HepG2 (cell line): Measurements from ENCODE around the gene SEBOX. TPM values are rescaled to one million over a fixed set of nuclear protein-coding genes. Genes with fewer than 3 reads are reported as not detected.

Source experiments
- ATAC-seq: fragments of 200-7000 bp; cut with Tn5 transposase; 3 replicates; pipeline ENCODE4 v1.9.1; 2020; ENCODE audit warnings: mild to moderate bottlenecking, moderate library complexity
- BruUV-seq: library from RNA; stranded (reverse); fragments of 400-500 nt; replicated peaks from 2 replicates; lab custom pipeline; 2021; lab: Mats Ljungman, UMichigan
- CTCF ChIA-PET: fragments of 300-600 bp; formaldehyde crosslinking; extraction: SDS; loops from one replicate; lab custom pipeline; 2021; ENCODE audit warnings: low total read pairs, inconsistent platforms, low intra/inter-chr PET ratio; lab: Yijun Ruan, JAX
- POLR2A ChIA-PET: fragments of 350-600 bp; sonication (Branson Sonifier 250); formaldehyde crosslinking; loops from one replicate; lab custom pipeline; 2020; ENCODE audit warnings: antibody characterized with exemption, inconsistent platforms; lab: Yijun Ruan, JAX
- DNase-seq: peaks from one replicate; pipeline ENCODE4 v3.0.0-alpha.2; 2015; ENCODE audit warnings: low spot score
- FAIRE-seq: peaks from 3 replicates; lab custom pipeline; 2011; peaks lifted over from hg19 to GRCh38; lab: Jason Lieb, UNC
- H2AFZ ChIP-seq: one replicate; pipeline ENCODE4 v1.6.1; 2011; ENCODE audit warnings: low read length, inconsistent platforms
- H3K27ac ChIP-seq: fragments of 300-600 bp; 3 replicates; pipeline ENCODE4 v1.8.0; 2011; ENCODE audit warnings: mixed run types, mild to moderate bottlenecking, mixed read lengths, low read length, inconsistent platforms; ENCODE audit not compliant: insufficient read depth; ENCODE audit errors: extremely low read length
- H3K27me3 ChIP-seq, 2 experiments: fragments of 200-600 bp in 1 of 2; 2 replicates in 1 of 2; 3 replicates in 1 of 2; pipeline versions ENCODE4 v1.6.0 to v1.8.0; 2011; ENCODE audit warnings: low read length in 2 of 2, mild to moderate bottlenecking in 2 of 2, moderate library complexity in 2 of 2, inconsistent platforms in 1 of 2; ENCODE audit not compliant: insufficient read depth in 2 of 2, control insufficient read depth in 1 of 2
- H3K36me3 ChIP-seq, 2 experiments: fragments of 200-600 bp in 1 of 2; replicated peaks in 1 of 2; 2 replicates in 1 of 2; 3 replicates in 1 of 2; pipeline versions ENCODE4 v1.5.1 to v1.8.0; 2011; ENCODE audit warnings: low read length in 2 of 2, inconsistent platforms in 1 of 2; ENCODE audit not compliant: insufficient read depth in 2 of 2, control insufficient read depth in 1 of 2
- H3K4me1 ChIP-seq: 2 replicates; pipeline ENCODE4 v1.5.1; 2012; ENCODE audit warnings: low read length, inconsistent platforms; ENCODE audit not compliant: insufficient read depth
- H3K4me2 ChIP-seq: 2 replicates; pipeline ENCODE4 v1.6.0; 2011; ENCODE audit warnings: low read depth, low read length, inconsistent platforms
- H3K4me3 ChIP-seq, 3 experiments: fragments of 200-600 bp in 1 of 3; sonication (generic), shearing (Covaris generic) in 1 of 3; replicated peaks in 1 of 3; 2 replicates each; pipeline ENCODE4 v1.5.1; 2011 to 2016; ENCODE audit warnings: low read length in 3 of 3, inconsistent platforms in 2 of 3, low read depth in 2 of 3, mild to moderate bottlenecking in 2 of 3, control low read depth in 1 of 3, mixed read lengths in 1 of 3; ENCODE audit not compliant: insufficient read depth in 1 of 3
- H3K79me2 ChIP-seq: one replicate; pipeline ENCODE4 v1.6.1; 2011; ENCODE audit warnings: low read length, inconsistent platforms; ENCODE audit not compliant: insufficient read depth
- H3K9ac ChIP-seq: 2 replicates; pipeline ENCODE4 v1.6.0; 2011; ENCODE audit warnings: mild to moderate bottlenecking, low read depth, low read length, inconsistent platforms; ENCODE audit not compliant: insufficient read depth
- H3K9me3 ChIP-seq: 2 replicates; pipeline ENCODE4 v1.5.1; 2012; ENCODE audit warnings: mild to moderate bottlenecking, low read length
- H4K20me1 ChIP-seq: 2 replicates; pipeline ENCODE4 v1.6.0; 2011; ENCODE audit warnings: inconsistent platforms, mild to moderate bottlenecking, low read length, moderate library complexity; ENCODE audit not compliant: insufficient read depth
- FOXJ3 ChIP-seq: sonication (generic); formaldehyde crosslinking; IDR thresholded peaks from 2 replicates; pipeline ENCODE4 v1.4.0; 2020; ENCODE audit warnings: missing genetic modification reagents, mild to moderate bottlenecking, borderline replicate concordance
- JUN ChIP-seq: sonication (generic); formaldehyde crosslinking; IDR thresholded peaks from 2 replicates; pipeline ENCODE4 v1.4.0; 2020; ENCODE audit warnings: mild to moderate bottlenecking, missing genetic modification reagents
- KDM4B ChIP-seq: sonication (generic); formaldehyde crosslinking; IDR thresholded peaks from 2 replicates; pipeline ENCODE4 v1.4.0; 2020; ENCODE audit warnings: missing genetic modification reagents
- MAF1 ChIP-seq: sonication (generic); formaldehyde crosslinking; IDR thresholded peaks from 2 replicates; pipeline ENCODE4 v1.5.0; 2020; ENCODE audit warnings: missing genetic modification reagents, borderline replicate concordance
- NFIC ChIP-seq: IDR thresholded peaks from 2 replicates; pipeline ENCODE4 v1.6.1; 2012; ENCODE audit warnings: mild to moderate bottlenecking, low read length, inconsistent platforms
- NFKBIZ ChIP-seq: IDR thresholded peaks from 2 replicates; pipeline ENCODE4 v1.6.1; 2018; ENCODE audit warnings: missing genetic modification reagents, missing compliant biosample characterization
- NPAS2 ChIP-seq: sonication (generic); formaldehyde crosslinking; IDR thresholded peaks from 2 replicates; pipeline ENCODE4 v1.8.0; 2022; ENCODE audit warnings: mild to moderate bottlenecking, missing genetic modification reagents, borderline replicate concordance
- PLSCR1 ChIP-seq: sonication (generic); formaldehyde crosslinking; IDR thresholded peaks from 2 replicates; pipeline ENCODE4 v1.5.0; 2020; ENCODE audit warnings: missing genetic modification reagents, mild to moderate bottlenecking, borderline replicate concordance
- POLR2A ChIP-seq, 2 experiments: IDR thresholded peaks; 2 replicates each; pipeline ENCODE4 v1.6.1; 2011; ENCODE audit warnings: low read depth in 2 of 2, low read length in 2 of 2, mild to moderate bottlenecking in 1 of 2, moderate library complexity in 1 of 2; ENCODE audit not compliant: insufficient read depth in 1 of 2
- POLR2G ChIP-seq: fragments of 200-400 bp; formaldehyde crosslinking; IDR thresholded peaks from 2 replicates; pipeline ENCODE4 v1.6.1; 2018; ENCODE audit warnings: mild to moderate bottlenecking, low read depth, low read length, moderate library complexity
- REPIN1 ChIP-seq: sonication (generic); formaldehyde crosslinking; IDR thresholded peaks from 2 replicates; pipeline ENCODE4 v1.8.0; 2022; ENCODE audit warnings: missing genetic modification reagents, low read depth, mild to moderate bottlenecking, borderline replicate concordance
- RNF2 ChIP-seq: fragments of 450-650 bp; conservative IDR thresholded peaks from 2 replicates; pipeline ENCODE4 v1.6.1; 2016; ENCODE audit warnings: low read depth
- SP5 ChIP-seq: IDR thresholded peaks from 2 replicates; pipeline ENCODE4 v1.6.1; 2016; ENCODE audit warnings: low read depth, borderline replicate concordance
- TMF1 ChIP-seq: sonication (generic); formaldehyde crosslinking; IDR thresholded peaks from 2 replicates; pipeline ENCODE4 v1.8.1; 2022; ENCODE audit warnings: low read depth, missing genetic modification reagents
- ZFP36L2 ChIP-seq: sonication (generic); formaldehyde crosslinking; IDR thresholded peaks from 2 replicates; pipeline ENCODE4 v1.4.0; 2020; ENCODE audit warnings: missing genetic modification reagents
- ZNF607 ChIP-seq: sonication (generic); formaldehyde crosslinking; IDR thresholded peaks from 2 replicates; pipeline ENCODE4 v1.5.1; 2020; ENCODE audit warnings: missing genetic modification reagents, mild to moderate bottlenecking, borderline replicate concordance
- ZSCAN12 ChIP-seq: sonication (generic); formaldehyde crosslinking; IDR thresholded peaks from 2 replicates; pipeline ENCODE4 v1.9.0; 2021; ENCODE audit warnings: mild to moderate bottlenecking, missing genetic modification reagents
- WGBS: methylation state at CpG from one replicate; pipeline ENCODE4 v1.1.6; 2017; ENCODE audit warnings: low lambda C conversion rate; 5-methylcytosine and 5-hydroxymethylcytosine counted together
- in situ Hi-C: cut with HindIII; loops from 2 replicates; pipeline ENCODE4 v1.10.0; 2017; ENCODE audit warnings: low pct_unique_long_range_greater_than_20kb; ENCODE audit not compliant: extremely low pct_ligation_motif_present
- intact Hi-C: fragments of 100-400 bp; cut with micrococcal nuclease; formaldehyde crosslinking; loops from one replicate; pipeline ENCODE4 v1.10.0; 2022; ENCODE audit not compliant: unreplicated experiment
- polyA plus RNA-seq, 8 experiments: library from polyadenylated mRNA; depleted of rRNA in 3 of 8; stranded (reverse) in 7 of 8; unstranded in 1 of 8; fragments of >200 nt; fragmentation: Illumina TruSeq in 4 of 8; extraction: Trizol in 4 of 8; gene quantifications; 2 replicates each; pipeline versions ENCODE4 v1.2.1 to v1.2.3, GENCODE V29; 2011 to 2016; ENCODE audit warnings: low read depth in 4 of 8, missing spikeins in 1 of 8, mixed read lengths in 1 of 8; ENCODE audit not compliant: insufficient read depth in 1 of 8
- total RNA-seq, 5 experiments: library from RNA; depleted of rRNA; stranded (reverse); fragments of >200 nt; fragmentation: Illumina TruSeq; extraction: Trizol; gene quantifications; 2 replicates each; pipeline ENCODE4 v1.2.3, GENCODE V29; 2016; ENCODE audit warnings: low read depth in 1 of 5

SEBOX gene
- total and polyA plus RNA-seq, 2 of the 13 experiments (the other 11 are each of a cell fraction or from before 2014, with no cell fraction given), result not detected

- intact Hi-C loops, result no loop called here
- ATAC-seq, result no peak
- Histone ChIP-seq H2AFZ (no peak overlapping the region), H3K4me2 (no peak overlapping the region), H3K27me3 (no peaks in the 10 kb centered on the region), H3K27ac (no peak overlapping the region), H3K4me3 (no peak overlapping the region), H3K4me1 (peaks cover 25% of the 10 kb centered on the region), H3K36me3 (peaks cover 28 to 52% of the 10 kb centered on the region in 2 experiments), H3K9ac (no peak overlapping the region), H3K9me3 (no peaks in the 10 kb centered on the region), H4K20me1 (no peaks in the 10 kb centered on the region; the same call in 1 of the 2 replicates), H3K79me2 (peaks cover 11% of the 10 kb centered on the region)
- no peak for FAIRE-seq
- no TSS peak for BruUV-seq
- ChIA-PET POLR2A (no interaction called here), CTCF (no interaction called here)
- WGBS, result over 99% methylated on average over 14 of the region's 14 CpGs
- in situ Hi-C loops, result no loop called here
- TF ChIP-seq ZFP36L2 (CRISPR knock-in tag) (no peak), POLR2G (no peak), POLR2A (IDR thresholded peaks at IDR 0.05; ENCODE audit: insufficient read depth in 1 of 2, low read depth in 2 of 2, low read length in 2 of 2) (0 out of 4 replicates have a peak, but pooled peaks of 1 of the 2 experiments have one; percentile 35), KDM4B (CRISPR knock-in tag) (no peak)
- no peak for DNase-seq
Measured at GRCh38 chr17:28342313-28342712, 22.7 kb downstream of the SEBOX start.

- no peaks in the 10 kb centered on the region for H3K27me3 ChIP-seq
- DNase-seq (no peak), FAIRE-seq (no peak), ATAC-seq (no peak)
- H3K4me3 ChIP-seq, result no peak overlapping the region
- in situ Hi-C loops, result no loop called here
- no peak overlapping the region for H3K4me2 ChIP-seq
- no peak overlapping the region for H3K27ac ChIP-seq
- POLR2A ChIA-PET, result no interaction called here
- no peak overlapping the region for H2AFZ ChIP-seq
- peaks cover 18% of the 10 kb centered on the region for H3K79me2 ChIP-seq
- H3K9ac ChIP-seq, result no peak overlapping the region
- no TSS peak for BruUV-seq
- CTCF ChIA-PET, result no interaction called here
- peaks cover 28 to 50% of the 10 kb centered on the region in 2 experiments for H3K36me3 ChIP-seq
- no peaks in the 10 kb centered on the region for H3K9me3 ChIP-seq
- intact Hi-C loops, result no loop called here
- 95% methylated on average over 9 of the region's 11 CpGs for WGBS
- H3K4me1 ChIP-seq, result peaks cover 25% of the 10 kb centered on the region
- no peaks in the 10 kb centered on the region; the same call in 1 of the 2 replicates for H4K20me1 ChIP-seq
- TF ChIP-seq TMF1 (CRISPR knock-in tag), result no peak
- no peak for TF ChIP-seq FOXJ3 (CRISPR knock-in tag)
- TF ChIP-seq RNF2, result no peak
- no peak for TF ChIP-seq REPIN1
- TF ChIP-seq NFIC, result no peak
- TF ChIP-seq NFKBIZ, result no peak
- TF ChIP-seq SP5 (CRISPR knock-in tag), result no peak
- TF ChIP-seq MAF1 (CRISPR knock-in tag), result no peak
- no peak for TF ChIP-seq JUN (CRISPR knock-in tag)
- no peak for TF ChIP-seq NPAS2
- TF ChIP-seq ZNF607, result no peak
- TF ChIP-seq PLSCR1 (CRISPR knock-in tag), result no peak
- TF ChIP-seq ZSCAN12, result no peak
Measured at GRCh38 chr17:28341516-28341915, 23.5 kb downstream of the SEBOX start.
